Neural cell (in vitro differentiated cells): ENCODE measurements around the gene MCOLN3. TPM values are rescaled to one million over a fixed set of nuclear protein-coding genes. Genes with fewer than 3 reads are reported as not detected.

Source experiments
- H2AFZ ChIP-seq: fragments of 200-600, 300-800 bp; sonication (generic), shearing (Covaris generic); 2 replicates; pipeline ENCODE4 v1.6.0; 2014; ENCODE audit warnings: low read depth, mild to moderate bottlenecking, antibody characterized with exemption, low read length, moderate library complexity
- H3F3A ChIP-seq: fragments of 200-600 bp; shearing (Covaris generic); 2 replicates; pipeline ENCODE4 v1.6.1; 2016; ENCODE audit warnings: mild to moderate bottlenecking, moderate library complexity, mixed read lengths, antibody characterized with exemption, low read length; ENCODE audit not compliant: insufficient read depth, poor library complexity, severe bottlenecking
- H3K27ac ChIP-seq: fragments of 200-600, 300-800 bp; sonication (generic), shearing (Covaris generic); 2 replicates; pipeline ENCODE4 v1.5.1; 2014; ENCODE audit warnings: mild to moderate bottlenecking, low read length, moderate library complexity
- H3K27me3 ChIP-seq: fragments of 300-800, 200-600 bp; sonication (generic), shearing (Covaris generic); 2 replicates; pipeline ENCODE4 v1.6.0; 2014; ENCODE audit warnings: mild to moderate bottlenecking, low read depth, low read length, moderate library complexity; ENCODE audit not compliant: insufficient read depth
- H3K36me3 ChIP-seq: fragments of 300-800, 200-600 bp; sonication (generic), shearing (Covaris generic); 2 replicates; pipeline ENCODE4 v1.5.1; 2014; ENCODE audit warnings: mild to moderate bottlenecking, antibody characterized with exemption, low read length, moderate library complexity; ENCODE audit not compliant: insufficient read depth
- H3K4me2 ChIP-seq: fragments of 300-800, 200-600 bp; sonication (generic), shearing (Covaris generic); 2 replicates; pipeline ENCODE4 v1.6.0; 2014; ENCODE audit warnings: mild to moderate bottlenecking, low read length
- H3K4me3 ChIP-seq: fragments of 300-800, 200-600 bp; sonication (generic), shearing (Covaris generic); 2 replicates; pipeline ENCODE4 v1.5.1; 2014; ENCODE audit warnings: mild to moderate bottlenecking, low read length, moderate library complexity
- H3K79me2 ChIP-seq: fragments of 200-600 bp; shearing (Covaris generic); replicated peaks from 2 replicates; pipeline ENCODE4 v1.6.0; 2014; ENCODE audit warnings: mild to moderate bottlenecking, low read length, moderate library complexity; ENCODE audit not compliant: insufficient read depth
- H3K9ac ChIP-seq: fragments of 300-800, 200-600 bp; sonication (generic), shearing (Covaris generic); 2 replicates; pipeline ENCODE4 v1.6.1; 2016; ENCODE audit warnings: mild to moderate bottlenecking, low read length, mixed read lengths
- H3K9me2 ChIP-seq: fragments of 200-600 bp; shearing (Covaris generic); 2 replicates; pipeline ENCODE4 v1.6.1; 2016; ENCODE audit warnings: mild to moderate bottlenecking, low read length, mixed read lengths; ENCODE audit not compliant: insufficient read depth
- H3K9me3 ChIP-seq: fragments of 200-600, 300-800 bp; sonication (generic), shearing (Covaris generic); 2 replicates; pipeline ENCODE4 v1.6.1; 2016; ENCODE audit warnings: mild to moderate bottlenecking, mixed run types, low read length, moderate library complexity, mixed read lengths
- H4K20me1 ChIP-seq: fragments of 200-600 bp; shearing (Covaris generic); 2 replicates; pipeline ENCODE4 v1.6.1; 2016; ENCODE audit warnings: mild to moderate bottlenecking, mixed run types; ENCODE audit not compliant: insufficient read depth
- EP300 ChIP-seq: fragments of 450-650 bp; conservative IDR thresholded peaks from 2 replicates; pipeline ENCODE4 v1.6.1; 2014; ENCODE audit warnings: antibody characterized with exemption, mild to moderate bottlenecking, moderate library complexity; ENCODE audit not compliant: poor library complexity, severe bottlenecking
- EZH2 ChIP-seq: fragments of 200-600, 300-800 bp; shearing (Covaris generic), sonication (generic); IDR thresholded peaks from 2 replicates; pipeline ENCODE4 v1.6.1; 2014; ENCODE audit warnings: antibody characterized with exemption, low read length, borderline replicate concordance, mild to moderate bottlenecking; ENCODE audit not compliant: insufficient read depth, poor library complexity, severe bottlenecking
- MXI1 ChIP-seq: fragments of 450-650 bp; conservative IDR thresholded peaks from 2 replicates; pipeline ENCODE4 v1.6.1; 2014; ENCODE audit warnings: antibody characterized with exemption, mild to moderate bottlenecking; ENCODE audit not compliant: poor library complexity, severe bottlenecking
- POLR2AphosphoS5 ChIP-seq: IDR thresholded peaks from 2 replicates; pipeline ENCODE4 v1.6.1; 2012
- RAD21 ChIP-seq: fragments of 450-650 bp; conservative IDR thresholded peaks from 2 replicates; pipeline ENCODE4 v1.6.1; 2014; ENCODE audit warnings: antibody characterized with exemption, mild to moderate bottlenecking, moderate library complexity
- SMC3 ChIP-seq: fragments of 450-650 bp; conservative IDR thresholded peaks from 2 replicates; pipeline ENCODE4 v1.6.1; 2014; ENCODE audit warnings: antibody characterized with exemption, mild to moderate bottlenecking, moderate library complexity; ENCODE audit not compliant: poor library complexity
- TAF1 ChIP-seq: IDR thresholded peaks from 2 replicates; pipeline ENCODE4 v1.6.1; 2012; ENCODE audit warnings: low read depth
- polyA plus RNA-seq: library from polyadenylated mRNA; depleted of rRNA; stranded (reverse); fragments of >200 nt; gene quantifications from 2 replicates; pipeline ENCODE4 v1.2.3, GENCODE V29; 2014
- TF ChIP-seq, protein P1 (sequence below): fragments of 450-650 bp; IDR thresholded peaks from 2 replicates; pipeline ENCODE4 v1.5.1; 2014; ENCODE audit warnings: antibody characterized with exemption, mild to moderate bottlenecking, moderate library complexity; ENCODE audit not compliant: poor library complexity, severe bottlenecking
- TF ChIP-seq, protein P2 (sequence below): IDR thresholded peaks from 2 replicates; pipeline ENCODE4 v1.6.1; 2012; ENCODE audit warnings: borderline replicate concordance

Gene MCOLN3
- polyA plus RNA-seq, 1 donor from 2014 or later: not detected

DNA sequence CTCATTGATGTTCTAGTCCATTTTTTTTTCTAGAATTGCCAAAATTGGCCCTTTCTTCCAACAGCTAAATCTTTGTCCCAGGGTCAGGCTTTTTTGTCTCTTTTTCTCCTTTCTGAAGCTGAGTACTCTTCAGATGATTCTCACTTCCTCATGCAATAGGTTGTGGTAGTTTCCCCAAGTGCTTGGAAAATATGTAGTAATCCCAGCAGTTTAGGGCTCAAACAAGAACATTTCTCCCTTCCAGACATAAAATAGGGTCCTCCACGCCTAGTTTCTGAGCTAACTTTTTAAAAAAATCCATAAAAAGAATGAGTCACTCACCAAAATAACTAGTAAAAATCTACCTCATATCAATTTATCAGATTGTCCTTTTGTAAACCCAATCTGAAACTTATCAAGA is 10.0 kb upstream of the MCOLN3 start:
- Histone ChIP-seq H3K27me3 (no peaks in the 10 kb centered on the region), H3F3A (no peaks in the 10 kb centered on the region), H3K9me3 (no peaks in the 10 kb centered on the region), H3K9me2 (no peaks in the 10 kb centered on the region), H3K79me2 (no peaks in the 10 kb centered on the region), H3K27ac (no peak overlapping the region), H2AFZ (no peak overlapping the region), H3K4me2 (no peak overlapping the region), H4K20me1 (no peaks in the 10 kb centered on the region), H3K4me3 (no peak overlapping the region), H3K36me3 (no peaks in the 10 kb centered on the region), H3K9ac (no peak overlapping the region)
- TF ChIP-seq POLR2AphosphoS5 (no peak), EP300 (no peak), SMC3 (no peak), RAD21 (no peak), MXI1 (no peak), EZH2 (no peak), TAF1 (no peak)
- TF ChIP-seq, protein P1, sequence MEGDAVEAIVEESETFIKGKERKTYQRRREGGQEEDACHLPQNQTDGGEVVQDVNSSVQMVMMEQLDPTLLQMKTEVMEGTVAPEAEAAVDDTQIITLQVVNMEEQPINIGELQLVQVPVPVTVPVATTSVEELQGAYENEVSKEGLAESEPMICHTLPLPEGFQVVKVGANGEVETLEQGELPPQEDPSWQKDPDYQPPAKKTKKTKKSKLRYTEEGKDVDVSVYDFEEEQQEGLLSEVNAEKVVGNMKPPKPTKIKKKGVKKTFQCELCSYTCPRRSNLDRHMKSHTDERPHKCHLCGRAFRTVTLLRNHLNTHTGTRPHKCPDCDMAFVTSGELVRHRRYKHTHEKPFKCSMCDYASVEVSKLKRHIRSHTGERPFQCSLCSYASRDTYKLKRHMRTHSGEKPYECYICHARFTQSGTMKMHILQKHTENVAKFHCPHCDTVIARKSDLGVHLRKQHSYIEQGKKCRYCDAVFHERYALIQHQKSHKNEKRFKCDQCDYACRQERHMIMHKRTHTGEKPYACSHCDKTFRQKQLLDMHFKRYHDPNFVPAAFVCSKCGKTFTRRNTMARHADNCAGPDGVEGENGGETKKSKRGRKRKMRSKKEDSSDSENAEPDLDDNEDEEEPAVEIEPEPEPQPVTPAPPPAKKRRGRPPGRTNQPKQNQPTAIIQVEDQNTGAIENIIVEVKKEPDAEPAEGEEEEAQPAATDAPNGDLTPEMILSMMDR: no peak
- TF ChIP-seq, protein P2, sequence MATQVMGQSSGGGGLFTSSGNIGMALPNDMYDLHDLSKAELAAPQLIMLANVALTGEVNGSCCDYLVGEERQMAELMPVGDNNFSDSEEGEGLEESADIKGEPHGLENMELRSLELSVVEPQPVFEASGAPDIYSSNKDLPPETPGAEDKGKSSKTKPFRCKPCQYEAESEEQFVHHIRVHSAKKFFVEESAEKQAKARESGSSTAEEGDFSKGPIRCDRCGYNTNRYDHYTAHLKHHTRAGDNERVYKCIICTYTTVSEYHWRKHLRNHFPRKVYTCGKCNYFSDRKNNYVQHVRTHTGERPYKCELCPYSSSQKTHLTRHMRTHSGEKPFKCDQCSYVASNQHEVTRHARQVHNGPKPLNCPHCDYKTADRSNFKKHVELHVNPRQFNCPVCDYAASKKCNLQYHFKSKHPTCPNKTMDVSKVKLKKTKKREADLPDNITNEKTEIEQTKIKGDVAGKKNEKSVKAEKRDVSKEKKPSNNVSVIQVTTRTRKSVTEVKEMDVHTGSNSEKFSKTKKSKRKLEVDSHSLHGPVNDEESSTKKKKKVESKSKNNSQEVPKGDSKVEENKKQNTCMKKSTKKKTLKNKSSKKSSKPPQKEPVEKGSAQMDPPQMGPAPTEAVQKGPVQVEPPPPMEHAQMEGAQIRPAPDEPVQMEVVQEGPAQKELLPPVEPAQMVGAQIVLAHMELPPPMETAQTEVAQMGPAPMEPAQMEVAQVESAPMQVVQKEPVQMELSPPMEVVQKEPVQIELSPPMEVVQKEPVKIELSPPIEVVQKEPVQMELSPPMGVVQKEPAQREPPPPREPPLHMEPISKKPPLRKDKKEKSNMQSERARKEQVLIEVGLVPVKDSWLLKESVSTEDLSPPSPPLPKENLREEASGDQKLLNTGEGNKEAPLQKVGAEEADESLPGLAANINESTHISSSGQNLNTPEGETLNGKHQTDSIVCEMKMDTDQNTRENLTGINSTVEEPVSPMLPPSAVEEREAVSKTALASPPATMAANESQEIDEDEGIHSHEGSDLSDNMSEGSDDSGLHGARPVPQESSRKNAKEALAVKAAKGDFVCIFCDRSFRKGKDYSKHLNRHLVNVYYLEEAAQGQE: no peak

DNA sequence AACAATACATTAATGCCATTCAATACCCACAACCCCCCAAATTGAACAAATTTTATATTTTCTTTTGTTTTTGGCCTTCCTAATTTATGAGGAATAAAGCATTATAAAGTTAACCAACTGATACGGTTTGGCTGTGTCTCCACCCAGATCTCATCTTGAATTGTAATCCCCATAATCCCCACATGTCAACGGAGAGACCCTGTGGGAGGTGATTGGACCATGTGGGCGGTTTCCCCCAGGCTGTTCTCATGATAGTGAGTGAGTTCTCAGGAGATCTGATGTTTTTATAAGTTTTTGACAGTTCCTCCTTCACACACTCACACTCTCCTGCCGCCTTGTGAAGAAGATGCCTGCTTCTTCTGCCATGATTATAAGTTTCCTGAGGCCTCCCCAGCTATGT is 6.4 kb upstream of the MCOLN3 start:
- no peak overlapping the region for H3K9ac ChIP-seq
- no peak overlapping the region for H3K4me2 ChIP-seq
- peaks cover 22% of the 10 kb centered on the region for H3K27me3 ChIP-seq
- H3K36me3 ChIP-seq: no peaks in the 10 kb centered on the region
- no peaks in the 10 kb centered on the region for H3F3A ChIP-seq
- no peaks in the 10 kb centered on the region for H3K9me3 ChIP-seq
- no peak overlapping the region for H2AFZ ChIP-seq
- H4K20me1 ChIP-seq: no peaks in the 10 kb centered on the region
- H3K27ac ChIP-seq: no peak overlapping the region
- H3K9me2 ChIP-seq: no peaks in the 10 kb centered on the region
- no peak for TF ChIP-seq SMC3
- TF ChIP-seq, protein P1: no peak
- TF ChIP-seq RAD21: no peak
- TF ChIP-seq POLR2AphosphoS5: no peak
- no peak for TF ChIP-seq EZH2
- TF ChIP-seq, protein P2: no peak
- no peak for TF ChIP-seq TAF1
- no peak for TF ChIP-seq MXI1
- no peak for TF ChIP-seq EP300
- no peaks in the 10 kb centered on the region for H3K79me2 ChIP-seq
- H3K4me3 ChIP-seq: no peak overlapping the region
